NCI-H748 (cell line): ENCODE data around the gene LIMS1.
A peak's percentile ranks its signal among the peaks of the same experiment; 100 is the strongest.
"Not testable (repeated sequence)": the region's sequence is repeated elsewhere in the genome, so short reads cannot be mapped to it uniquely, and the experiment has no call there.

Experiments
- DNase-seq: peaks from one replicate; lab custom pipeline; 2025; ENCODE audit not compliant: unreplicated experiment; lab: John Stamatoyannopoulos, UW

LIMS1 gene

GRCh38 chr2:108657517-108657916, 123.2 kb downstream of the LIMS1 start:
- not testable (repeated sequence) for DNase-seq

GRCh38 chr2:108658553-108658952, 124.3 kb downstream of the LIMS1 start:
- not testable (repeated sequence) for DNase-seq

GRCh38 chr2:108661493-108661892, 127.2 kb downstream of the LIMS1 start:
- not testable (repeated sequence) for DNase-seq

GRCh38 chr2:108662207-108662612, 127.9 kb downstream of the LIMS1 start:
- not testable (repeated sequence) for DNase-seq

- not testable (repeated sequence) for DNase-seq
Observed at GRCh38 chr2:108663346-108663745, 129.1 kb downstream of the LIMS1 start.

GRCh38 chr2:108664089-108664488, 129.8 kb downstream of the LIMS1 start:
- not testable (repeated sequence) for DNase-seq

- DNase-seq, result not testable (repeated sequence)
Observed at GRCh38 chr2:108664979-108665378, 130.7 kb downstream of the LIMS1 start.

GRCh38 chr2:108665975-108666374, 131.7 kb downstream of the LIMS1 start:
- DNase-seq, result not testable (repeated sequence)

- not testable (repeated sequence) for DNase-seq
Observed at GRCh38 chr2:108667140-108667539, 132.9 kb downstream of the LIMS1 start.

GRCh38 chr2:108670282-108670681, 136.0 kb downstream of the LIMS1 start:
- not testable (repeated sequence) for DNase-seq

- not testable (repeated sequence) for DNase-seq
Observed at GRCh38 chr2:108672200-108672805, 138.0 kb downstream of the LIMS1 start.

- DNase-seq, result not testable (repeated sequence)
Observed at GRCh38 chr2:108676522-108676921, 142.3 kb downstream of the LIMS1 start.

- peak; percentile 0 for DNase-seq
Observed at GRCh38 chr2:108677239-108677744, 143.0 kb downstream of the LIMS1 start.

GRCh38 chr2:108678198-108678651, 144.0 kb downstream of the LIMS1 start:
- DNase-seq, result peak; percentile 81

- DNase-seq, result not testable (repeated sequence)
Observed at GRCh38 chr2:108680805-108681204, 146.5 kb downstream of the LIMS1 start.

GRCh38 chr2:108688818-108689756, 154.8 kb downstream of the LIMS1 start:
- DNase-seq, result peak; percentile 73

- not testable (repeated sequence) for DNase-seq
Observed at GRCh38 chr2:108690001-108690400, 155.7 kb downstream of the LIMS1 start.

GRCh38 chr2:108691447-108691846, 157.2 kb downstream of the LIMS1 start:
- DNase-seq, result no peak

GRCh38 chr2:108701208-108701607, 166.9 kb downstream of the LIMS1 start:
- no peak for DNase-seq

- DNase-seq, result no peak
Observed at GRCh38 chr2:108701806-108702205, 167.5 kb downstream of the LIMS1 start.

- DNase-seq, result no peak
Observed at GRCh38 chr2:108704871-108705270, 170.6 kb downstream of the LIMS1 start.

GRCh38 chr2:108707300-108707699, 173.0 kb downstream of the LIMS1 start:
- DNase-seq, result no peak
